ENCODE measurements around the gene GPC5.

The GPC5 gene

GRCh38 chr13:92354583-92354982, 956.2 kb downstream of the GPC5 start:
- CTCF ChIA-PET = no interaction called here
- Mint-ChIP-seq H3K36me3 (no peaks in the 10 kb centered on the region), H3K4me3 (no peak overlapping the region), H3K4me1 (no peaks in the 10 kb centered on the region), H3K9me3 (peaks cover 7% of the 10 kb centered on the region), H3K27me3 (no peaks in the 10 kb centered on the region), H3K27ac (no peak overlapping the region)
- no peak for DNase-seq

GRCh38 chr13:92355213-92355612, 956.8 kb downstream of the GPC5 start:
- Mint-ChIP-seq H3K27me3 (no peaks in the 10 kb centered on the region), H3K27ac (no peak overlapping the region), H3K4me1 (no peaks in the 10 kb centered on the region), H3K36me3 (no peaks in the 10 kb centered on the region), H3K9me3 (peaks cover 7% of the 10 kb centered on the region), H3K4me3 (no peak overlapping the region)
- CTCF ChIA-PET = no interaction called here
- no peak for DNase-seq

DNA sequence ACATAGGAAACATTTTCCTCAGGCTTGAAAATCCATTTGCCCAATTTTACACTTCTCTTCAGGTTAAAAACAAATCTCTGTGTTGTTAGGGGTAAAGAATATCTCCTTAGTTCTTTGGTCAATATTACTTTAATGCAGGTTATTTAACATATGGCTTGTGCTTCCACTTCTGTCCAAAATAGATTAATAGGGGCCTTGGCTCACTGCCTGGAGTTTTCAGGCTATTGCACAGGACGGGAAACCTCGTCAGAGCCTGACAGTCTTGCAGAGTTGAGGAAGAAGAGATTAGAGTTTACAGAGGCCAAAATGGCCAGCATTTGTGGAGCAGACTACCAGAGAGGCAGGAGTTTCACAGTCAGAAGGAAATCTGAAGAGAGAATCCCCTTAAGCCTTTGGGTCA, 964.3 kb downstream of the GPC5 start:
- Mint-ChIP-seq H3K9me3 (peaks cover 8% of the 10 kb centered on the region), H3K27me3 (no peaks in the 10 kb centered on the region)

DNA sequence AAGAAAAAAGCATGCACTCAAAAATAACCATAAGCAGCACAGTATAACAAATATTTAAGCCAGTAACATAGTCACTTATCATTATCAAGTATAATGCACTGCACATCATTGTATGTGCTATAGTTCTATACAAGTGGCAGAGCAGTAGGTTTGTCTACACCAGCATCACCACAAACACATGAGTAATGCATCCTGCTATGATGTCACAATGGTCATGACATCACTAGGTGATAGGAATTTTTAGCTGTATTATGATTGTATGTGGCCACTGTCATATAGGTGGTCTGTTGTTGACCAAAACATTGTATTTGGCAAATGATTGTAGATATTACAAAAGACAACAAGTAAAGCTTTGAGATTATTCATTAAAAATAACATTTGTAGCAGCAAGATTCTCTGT, 967.5 kb downstream of the GPC5 start:
- DNase-seq = no peak
- Mint-ChIP-seq H3K4me3 (no peak overlapping the region), H3K9me3 (peaks cover 3% of the 10 kb centered on the region), H3K36me3 (no peaks in the 10 kb centered on the region), H3K27ac (no peak overlapping the region), H3K4me1 (no peaks in the 10 kb centered on the region), H3K27me3 (no peaks in the 10 kb centered on the region)
- CTCF ChIA-PET = no interaction called here

More for the DNA sequence above, 964.3 kb downstream of the GPC5 start:
- H3K36me3 Mint-ChIP-seq = no peaks in the 10 kb centered on the region
- CTCF ChIA-PET = no interaction called here
- H3K4me1 Mint-ChIP-seq = no peaks in the 10 kb centered on the region
- no peak for DNase-seq
- H3K4me3 Mint-ChIP-seq = no peak overlapping the region
- no peak overlapping the region for H3K27ac Mint-ChIP-seq

- H3K9me3 Mint-ChIP-seq = peaks cover 7% of the 10 kb centered on the region
- DNase-seq = no peak
- H3K36me3 Mint-ChIP-seq = no peaks in the 10 kb centered on the region
- CTCF ChIA-PET = no interaction called here
- H3K4me1 Mint-ChIP-seq = no peaks in the 10 kb centered on the region
- H3K4me3 Mint-ChIP-seq = no peak overlapping the region
- no peaks in the 10 kb centered on the region for H3K27me3 Mint-ChIP-seq
- H3K27ac Mint-ChIP-seq = no peak overlapping the region
Observed at GRCh38 chr13:92377396-92377795, 979.0 kb downstream of the GPC5 start.

- CTCF ChIA-PET = no interaction called here
- no peaks in the 10 kb centered on the region for H3K4me1 Mint-ChIP-seq
Observed at GRCh38 chr13:92379371-92379770, 981.0 kb downstream of the GPC5 start.

GRCh38 chr13:92384410-92384809, 986.0 kb downstream of the GPC5 start:
- Mint-ChIP-seq H3K27ac (no peak overlapping the region), H3K27me3 (no peaks in the 10 kb centered on the region), H3K4me1 (no peaks in the 10 kb centered on the region), H3K36me3 (no peaks in the 10 kb centered on the region), H3K4me3 (no peak overlapping the region), H3K9me3 (peaks cover 7% of the 10 kb centered on the region)
- DNase-seq = no peak
- CTCF ChIA-PET = no interaction called here

More at GRCh38 chr13:92379371-92379770, 981.0 kb downstream of the GPC5 start:
- Mint-ChIP-seq H3K36me3 (no peaks in the 10 kb centered on the region), H3K4me3 (no peak overlapping the region), H3K27ac (no peak overlapping the region), H3K9me3 (peaks cover 7% of the 10 kb centered on the region), H3K27me3 (no peaks in the 10 kb centered on the region)
- DNase-seq = no peak

DNA sequence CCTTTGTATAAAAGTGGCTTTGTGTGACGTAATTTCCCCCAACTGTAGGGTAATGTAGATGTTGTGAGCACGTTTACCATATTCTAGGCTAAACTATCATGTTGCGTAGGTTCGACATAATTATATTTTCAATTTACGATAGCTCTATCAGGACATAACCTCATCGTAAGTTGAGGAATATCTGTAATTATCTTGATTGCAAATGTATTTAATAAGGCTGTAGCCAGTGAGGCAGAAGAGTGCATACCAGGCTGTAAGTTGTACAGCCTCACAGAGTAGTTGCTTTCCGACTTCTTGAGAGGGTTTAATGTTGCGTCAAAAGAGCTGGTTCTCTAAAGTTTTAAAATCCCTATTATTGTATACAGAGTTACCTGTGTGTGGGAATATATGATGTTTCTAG, 988.8 kb downstream of the GPC5 start:
- no peaks in the 10 kb centered on the region for H3K9me3 Mint-ChIP-seq
- no peaks in the 10 kb centered on the region for H3K4me1 Mint-ChIP-seq
- H3K36me3 Mint-ChIP-seq = no peaks in the 10 kb centered on the region
- no peaks in the 10 kb centered on the region for H3K27me3 Mint-ChIP-seq
- H3K4me3 Mint-ChIP-seq = no peak overlapping the region
- DNase-seq = no peak
- CTCF ChIA-PET = no interaction called here
- no peak overlapping the region for H3K27ac Mint-ChIP-seq

GRCh38 chr13:92390217-92390616, 991.8 kb downstream of the GPC5 start:
- CTCF ChIA-PET = no interaction called here
- H3K4me1 Mint-ChIP-seq = no peaks in the 10 kb centered on the region
- no peak overlapping the region for H3K4me3 Mint-ChIP-seq
- H3K27me3 Mint-ChIP-seq = no peaks in the 10 kb centered on the region
- DNase-seq = no peak
- H3K27ac Mint-ChIP-seq = no peak overlapping the region
- H3K36me3 Mint-ChIP-seq = no peaks in the 10 kb centered on the region
- no peaks in the 10 kb centered on the region for H3K9me3 Mint-ChIP-seq

- CTCF ChIA-PET = no interaction called here
- no peaks in the 10 kb centered on the region for H3K36me3 Mint-ChIP-seq
- no peak overlapping the region for H3K4me3 Mint-ChIP-seq
- peaks cover 7% of the 10 kb centered on the region for H3K9me3 Mint-ChIP-seq
- H3K4me1 Mint-ChIP-seq = no peaks in the 10 kb centered on the region
- DNase-seq = no peak
- no peak overlapping the region for H3K27ac Mint-ChIP-seq
- no peaks in the 10 kb centered on the region for H3K27me3 Mint-ChIP-seq
Observed at GRCh38 chr13:92403606-92404005, 1005.2 kb downstream of the GPC5 start.

DNA sequence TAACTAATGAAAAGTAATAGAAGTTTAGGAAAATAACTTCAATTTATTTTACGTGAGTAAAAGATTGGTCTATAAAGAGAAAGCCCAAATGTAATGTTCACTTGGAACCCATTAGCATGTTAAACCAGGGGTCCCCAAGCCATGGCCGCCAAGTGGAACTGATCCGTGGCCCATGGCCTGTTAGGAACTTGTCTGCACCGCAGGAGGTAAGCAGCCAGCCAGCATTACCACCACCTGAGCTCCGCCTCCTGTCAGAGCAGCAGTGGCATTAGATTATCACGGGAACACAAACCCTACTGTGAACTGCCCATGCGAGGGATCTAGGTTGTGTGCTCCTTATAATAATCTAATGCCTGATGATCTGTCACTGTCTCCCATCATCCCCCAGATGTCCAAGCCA, 1009.4 kb downstream of the GPC5 start:
- Mint-ChIP-seq H3K4me3 (no peak overlapping the region), H3K4me1 (no peaks in the 10 kb centered on the region), H3K27me3 (no peaks in the 10 kb centered on the region), H3K36me3 (no peaks in the 10 kb centered on the region), H3K9me3 (no peaks in the 10 kb centered on the region), H3K27ac (no peak overlapping the region)
- CTCF ChIA-PET = no interaction called here
- no peak for DNase-seq

DNA sequence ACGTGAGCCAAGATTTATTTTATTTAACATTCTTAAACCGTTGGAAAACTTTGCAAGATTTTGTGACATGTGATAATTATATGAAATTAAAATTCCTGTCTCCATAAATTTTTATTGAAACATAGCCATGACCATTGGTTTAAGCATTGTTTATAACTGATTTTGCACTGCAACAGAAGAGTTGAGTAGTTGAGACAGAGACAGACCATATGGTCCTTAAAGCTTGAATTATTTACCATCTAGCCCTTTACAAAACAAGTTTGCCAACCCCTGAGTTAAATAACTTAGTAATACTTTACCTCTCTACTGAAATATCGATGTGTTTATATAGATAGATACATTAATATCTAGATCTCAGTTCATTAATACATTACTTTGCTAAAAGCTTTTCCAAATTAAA, 1014.1 kb downstream of the GPC5 start:
- CTCF ChIA-PET = no interaction called here
- DNase-seq = no peak
- Mint-ChIP-seq H3K4me1 (no peaks in the 10 kb centered on the region), H3K36me3 (no peaks in the 10 kb centered on the region), H3K27me3 (no peaks in the 10 kb centered on the region), H3K9me3 (peaks cover 3% of the 10 kb centered on the region), H3K27ac (no peak overlapping the region), H3K4me3 (no peak overlapping the region)

GRCh38 chr13:92412996-92413395, 1014.6 kb downstream of the GPC5 start:
- CTCF ChIA-PET = no interaction called here
- Mint-ChIP-seq H3K9me3 (peaks cover 3% of the 10 kb centered on the region), H3K27me3 (no peaks in the 10 kb centered on the region), H3K4me3 (no peak overlapping the region), H3K27ac (no peak overlapping the region), H3K4me1 (no peaks in the 10 kb centered on the region), H3K36me3 (no peaks in the 10 kb centered on the region)
- no peak for DNase-seq

DNA sequence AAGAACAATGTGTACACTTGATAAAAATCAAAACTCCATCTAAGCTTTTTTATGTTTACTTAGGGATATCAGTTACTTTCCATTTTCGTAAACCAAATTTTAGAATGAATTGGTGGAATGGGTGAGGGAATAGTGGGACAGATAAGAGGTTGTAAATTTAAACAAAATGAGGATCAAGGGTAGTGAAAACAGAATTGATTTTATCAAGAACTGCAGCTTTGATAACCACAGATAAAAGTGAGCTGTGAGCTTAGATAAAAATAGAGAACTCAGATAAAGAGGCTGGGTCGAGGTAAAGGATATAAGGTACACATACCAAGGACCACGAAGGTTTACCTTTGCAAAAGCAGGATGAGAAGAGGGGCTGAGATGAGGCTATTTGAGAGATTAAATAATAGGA, 1015.0 kb downstream of the GPC5 start:
- H3K27ac Mint-ChIP-seq = no peak overlapping the region
- no peak overlapping the region for H3K4me3 Mint-ChIP-seq
- H3K36me3 Mint-ChIP-seq = no peaks in the 10 kb centered on the region
- peaks cover 3% of the 10 kb centered on the region for H3K9me3 Mint-ChIP-seq
- no peaks in the 10 kb centered on the region for H3K27me3 Mint-ChIP-seq
- DNase-seq = no peak
- CTCF ChIA-PET = no interaction called here
- H3K4me1 Mint-ChIP-seq = no peaks in the 10 kb centered on the region

GRCh38 chr13:92414851-92415250, 1016.4 kb downstream of the GPC5 start:
- Mint-ChIP-seq H3K4me3 (no peak overlapping the region), H3K36me3 (no peaks in the 10 kb centered on the region), H3K27me3 (no peaks in the 10 kb centered on the region), H3K27ac (no peak overlapping the region), H3K9me3 (peaks cover 3% of the 10 kb centered on the region), H3K4me1 (no peaks in the 10 kb centered on the region)
- DNase-seq = no peak
- CTCF ChIA-PET = no interaction called here

DNA sequence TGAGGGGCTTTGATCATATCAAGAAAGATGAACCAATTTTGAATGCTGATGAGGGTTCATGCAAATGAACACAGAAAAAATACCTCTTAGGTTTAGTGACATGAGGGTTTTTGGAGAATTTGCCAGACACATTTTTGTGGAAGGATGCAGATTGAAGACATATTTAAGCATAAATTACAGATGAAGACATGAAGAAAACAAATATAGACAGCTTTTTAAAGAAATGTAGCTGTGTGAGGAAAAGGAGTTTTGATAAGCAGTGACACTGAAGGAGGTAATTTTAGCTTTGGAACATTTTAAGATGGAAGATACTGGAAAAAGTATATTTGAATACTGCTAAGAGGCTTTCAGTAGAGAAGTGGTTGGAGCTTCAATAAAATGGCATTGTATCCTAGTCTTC, 1017.4 kb downstream of the GPC5 start:
- H3K4me3 Mint-ChIP-seq = no peak overlapping the region
- H3K27ac Mint-ChIP-seq = no peak overlapping the region
- no peaks in the 10 kb centered on the region for H3K36me3 Mint-ChIP-seq
- no peaks in the 10 kb centered on the region for H3K4me1 Mint-ChIP-seq
- H3K27me3 Mint-ChIP-seq = no peaks in the 10 kb centered on the region
- DNase-seq = no peak
- peaks cover 3% of the 10 kb centered on the region for H3K9me3 Mint-ChIP-seq
- CTCF ChIA-PET = no interaction called here
